H1 (cell line): ENCODE measurements around the gene FTL.

ENCODE experiments used
- ASH2L ChIP-seq: fragments of 200-600, 300-600 bp; sonication (generic); IDR thresholded peaks from one replicate; pipeline ENCODE4 v1.7.1; 2017; ENCODE audit warnings: low read length
- ATF2 ChIP-seq: IDR thresholded peaks from 2 replicates; pipeline ENCODE4 v1.6.1; 2012; ENCODE audit warnings: low read length, inconsistent platforms
- CBX5 ChIP-seq: fragments of 300-800, 300-1000 bp; sonication (generic); IDR thresholded peaks from 2 replicates; pipeline ENCODE4 v1.7.1; 2016; ENCODE audit warnings: antibody characterized with exemption, low read length, low read depth
- CEBPB ChIP-seq: IDR thresholded peaks from 2 replicates; pipeline ENCODE4 v1.6.1; 2012; ENCODE audit warnings: low read depth, low read length
- CHD2 ChIP-seq: IDR thresholded peaks from 2 replicates; pipeline ENCODE4 v1.6.1; 2012; ENCODE audit warnings: low read length, improper control_type of control experiment
- CREB1 ChIP-seq: IDR thresholded peaks from 2 replicates; pipeline ENCODE4 v1.6.1; 2012; ENCODE audit warnings: inconsistent platforms
- FOSL1 ChIP-seq: IDR thresholded peaks from 2 replicates; pipeline ENCODE4 v1.6.1; 2011; ENCODE audit warnings: mild to moderate bottlenecking, low read depth, low read length, moderate library complexity; ENCODE audit not compliant: insufficient read depth
- MAX ChIP-seq: IDR thresholded peaks from 2 replicates; pipeline ENCODE4 v1.6.1; 2012; ENCODE audit warnings: inconsistent platforms
- POLR2A ChIP-seq, 2 experiments: IDR thresholded peaks; 1 replicate in 1 of 2; 2 replicates in 1 of 2; pipeline ENCODE4 v1.6.1; 2011; ENCODE audit warnings: low read depth in 2 of 2, low read length in 2 of 2, mild to moderate bottlenecking in 2 of 2; ENCODE audit errors: control extremely low read depth in 1 of 2
- POLR2AphosphoS5 ChIP-seq: IDR thresholded peaks from 2 replicates; pipeline ENCODE4 v1.6.1; 2011; ENCODE audit warnings: low read depth, low read length
- SIN3A ChIP-seq, 2 experiments: IDR thresholded peaks in 1 of 2; conservative IDR thresholded peaks in 1 of 2; 2 replicates each; pipeline ENCODE4 v1.6.1; 2011 to 2012; ENCODE audit warnings: low read length in 2 of 2, improper control_type of control experiment in 1 of 2, low read depth in 1 of 2, mild to moderate bottlenecking in 1 of 2
- SIRT6 ChIP-seq: IDR thresholded peaks from one replicate; pipeline ENCODE4 v1.7.1; 2012; ENCODE audit warnings: low read length, inconsistent platforms
- SP2 ChIP-seq: IDR thresholded peaks from 2 replicates; pipeline ENCODE4 v1.6.1; 2012; ENCODE audit warnings: mild to moderate bottlenecking, low read length, inconsistent platforms
- TF ChIP-seq, protein P1 (sequence below), 3 experiments: IDR thresholded peaks; 1 replicate in 2 of 3; 2 replicates in 1 of 3; pipeline versions ENCODE4 v1.5.1 to v1.6.1; 2011; ENCODE audit warnings: low read length in 3 of 3, mild to moderate bottlenecking in 3 of 3, inconsistent platforms in 2 of 3, low read depth in 1 of 3, moderate library complexity in 1 of 3; ENCODE audit not compliant: insufficient read depth in 1 of 3; ENCODE audit errors: control extremely low read depth in 1 of 3

DNA sequence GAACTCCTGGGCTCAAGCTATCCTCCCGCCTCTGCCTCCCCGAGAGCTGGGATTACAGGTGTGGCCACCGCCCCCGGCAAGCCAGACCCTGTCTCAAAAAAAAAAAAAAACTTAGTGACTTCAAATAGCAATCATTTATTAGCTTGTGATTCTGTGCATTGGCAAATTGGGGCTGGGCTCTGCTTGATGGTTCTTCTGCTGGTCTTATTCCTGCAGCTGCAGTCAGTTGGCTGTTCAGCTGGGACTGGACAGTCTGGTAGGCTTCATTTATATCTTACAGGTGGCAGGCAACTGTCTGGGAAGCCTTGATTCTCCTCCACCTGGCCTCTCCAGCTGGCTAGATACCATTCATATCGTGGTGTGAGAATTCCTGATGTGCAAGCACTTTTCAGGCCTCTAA lies 24.2 kb upstream of the FTL start:
- TF ChIP-seq SIN3A (conservative IDR thresholded peaks at IDR 0.05 in 1 of 2, IDR thresholded peaks at IDR 0.05 in 1 of 2; ENCODE audit: low read depth in 1 of 2, low read length in 2 of 2) (no peak), CBX5 (no peak), FOSL1 (no peak), CHD2 (no peak), POLR2AphosphoS5 (no peak), CREB1 (no peak), SP2 (no peak), POLR2A (IDR thresholded peaks at IDR 0.05; ENCODE audit: control extremely low read depth in 1 of 2, low read depth in 2 of 2, low read length in 2 of 2) (no peak), ATF2 (no peak), SIRT6 (no peak), MAX (no peak), ASH2L (no peak), CEBPB (no peak)
- TF ChIP-seq, protein P1, sequence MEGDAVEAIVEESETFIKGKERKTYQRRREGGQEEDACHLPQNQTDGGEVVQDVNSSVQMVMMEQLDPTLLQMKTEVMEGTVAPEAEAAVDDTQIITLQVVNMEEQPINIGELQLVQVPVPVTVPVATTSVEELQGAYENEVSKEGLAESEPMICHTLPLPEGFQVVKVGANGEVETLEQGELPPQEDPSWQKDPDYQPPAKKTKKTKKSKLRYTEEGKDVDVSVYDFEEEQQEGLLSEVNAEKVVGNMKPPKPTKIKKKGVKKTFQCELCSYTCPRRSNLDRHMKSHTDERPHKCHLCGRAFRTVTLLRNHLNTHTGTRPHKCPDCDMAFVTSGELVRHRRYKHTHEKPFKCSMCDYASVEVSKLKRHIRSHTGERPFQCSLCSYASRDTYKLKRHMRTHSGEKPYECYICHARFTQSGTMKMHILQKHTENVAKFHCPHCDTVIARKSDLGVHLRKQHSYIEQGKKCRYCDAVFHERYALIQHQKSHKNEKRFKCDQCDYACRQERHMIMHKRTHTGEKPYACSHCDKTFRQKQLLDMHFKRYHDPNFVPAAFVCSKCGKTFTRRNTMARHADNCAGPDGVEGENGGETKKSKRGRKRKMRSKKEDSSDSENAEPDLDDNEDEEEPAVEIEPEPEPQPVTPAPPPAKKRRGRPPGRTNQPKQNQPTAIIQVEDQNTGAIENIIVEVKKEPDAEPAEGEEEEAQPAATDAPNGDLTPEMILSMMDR (IDR thresholded peaks at IDR 0.05; ENCODE audit: control extremely low read depth in 1 of 3, insufficient read depth in 1 of 3, low read depth in 1 of 3, low read length in 3 of 3): no peak
